ENCODE measurements around the gene TNFRSF14.

The TNFRSF14 gene

GRCh38 chr1:2587860-2588571 is 31.8 kb downstream of the TNFRSF14 start:
- DNase-seq (ENCODE audit: low spot score in 2 of 2) (no peak), ATAC-seq (replicated peaks; ENCODE audit: extremely low read depth, poor library complexity, severe bottlenecking) (no peak)
- Mint-ChIP-seq H3K36me3 (ENCODE audit: insufficient read depth) (peaks cover 10% of the 10 kb centered on the region), H3K4me3 (peak overlapping the region; percentile 77), H3K4me1 (peaks cover 24% of the 10 kb centered on the region), H3K27ac (ENCODE audit: low read depth) (no peak overlapping the region), H3K9me3 (no peaks in the 10 kb centered on the region), H3K27me3 (no peaks in the 10 kb centered on the region)

GRCh38 chr1:2588661-2589430 is 32.7 kb downstream of the TNFRSF14 start:
- peaks cover 10% of the 10 kb centered on the region for H3K36me3 Mint-ChIP-seq (ENCODE audit: insufficient read depth)
- no peaks in the 10 kb centered on the region for H3K27me3 Mint-ChIP-seq
- no peak overlapping the region for H3K27ac Mint-ChIP-seq (ENCODE audit: low read depth)
- DNase-seq (ENCODE audit: low spot score in 2 of 2) (no peak), ATAC-seq (replicated peaks; ENCODE audit: extremely low read depth, poor library complexity, severe bottlenecking) (no peak)
- peaks cover 24% of the 10 kb centered on the region for H3K4me1 Mint-ChIP-seq
- H3K9me3 Mint-ChIP-seq = no peaks in the 10 kb centered on the region
- no peak overlapping the region for H3K4me3 Mint-ChIP-seq

GRCh38 chr1:2589431-2590232 is 33.5 kb downstream of the TNFRSF14 start:
- peaks cover 20% of the 10 kb centered on the region for H3K4me1 Mint-ChIP-seq
- no peak for ATAC-seq (replicated peaks; ENCODE audit: extremely low read depth, poor library complexity, severe bottlenecking)
- no peak for DNase-seq (ENCODE audit: low spot score in 2 of 2)
- no peaks in the 10 kb centered on the region for H3K9me3 Mint-ChIP-seq
- H3K27me3 Mint-ChIP-seq = no peaks in the 10 kb centered on the region
- H3K4me3 Mint-ChIP-seq = no peak overlapping the region
- no peak overlapping the region for H3K27ac Mint-ChIP-seq (ENCODE audit: low read depth)
- H3K36me3 Mint-ChIP-seq (ENCODE audit: insufficient read depth) = peaks cover 10% of the 10 kb centered on the region

- ATAC-seq (replicated peaks; ENCODE audit: extremely low read depth, poor library complexity, severe bottlenecking) (no peak), DNase-seq (ENCODE audit: low spot score in 2 of 2) (no peak)
- Mint-ChIP-seq H3K4me1 (peaks cover 12% of the 10 kb centered on the region), H3K4me3 (no peak overlapping the region), H3K27ac (ENCODE audit: low read depth) (no peak overlapping the region), H3K9me3 (no peaks in the 10 kb centered on the region), H3K36me3 (ENCODE audit: insufficient read depth) (peaks cover 10% of the 10 kb centered on the region), H3K27me3 (no peaks in the 10 kb centered on the region)
These were observed 34.3 kb downstream of the TNFRSF14 start for GRCh38 chr1:2590233-2591141.

- no peak for ATAC-seq (replicated peaks; ENCODE audit: extremely low read depth, poor library complexity, severe bottlenecking)
- DNase-seq (ENCODE audit: low spot score in 2 of 2) = no peak
- Mint-ChIP-seq H3K9me3 (no peaks in the 10 kb centered on the region), H3K27ac (ENCODE audit: low read depth) (no peak overlapping the region), H3K4me3 (no peak overlapping the region), H3K36me3 (ENCODE audit: insufficient read depth) (peaks cover 8% of the 10 kb centered on the region), H3K27me3 (no peaks in the 10 kb centered on the region), H3K4me1 (peaks cover 8% of the 10 kb centered on the region)
These were observed 35.0 kb downstream of the TNFRSF14 start for GRCh38 chr1:2591233-2591580.

GRCh38 chr1:2591581-2592261 is 35.5 kb downstream of the TNFRSF14 start:
- Mint-ChIP-seq H3K36me3 (ENCODE audit: insufficient read depth) (peaks cover 5% of the 10 kb centered on the region), H3K27ac (ENCODE audit: low read depth) (no peak overlapping the region), H3K4me1 (peaks cover 5% of the 10 kb centered on the region), H3K27me3 (no peaks in the 10 kb centered on the region), H3K4me3 (no peak overlapping the region), H3K9me3 (no peaks in the 10 kb centered on the region)
- DNase-seq (ENCODE audit: low spot score in 2 of 2) = no peak
- ATAC-seq (replicated peaks; ENCODE audit: extremely low read depth, poor library complexity, severe bottlenecking) = no peak

GRCh38 chr1:2592672-2593071 is 36.5 kb downstream of the TNFRSF14 start:
- Mint-ChIP-seq H3K27ac (ENCODE audit: low read depth) (no peak overlapping the region), H3K4me1 (no peaks in the 10 kb centered on the region), H3K27me3 (peaks cover 8% of the 10 kb centered on the region), H3K36me3 (ENCODE audit: insufficient read depth) (peaks cover 3% of the 10 kb centered on the region), H3K9me3 (no peaks in the 10 kb centered on the region), H3K4me3 (no peak overlapping the region)
- ATAC-seq (replicated peaks; ENCODE audit: extremely low read depth, poor library complexity, severe bottlenecking) (no peak), DNase-seq (ENCODE audit: low spot score in 2 of 2) (no peak)

GRCh38 chr1:2593251-2593878 is 37.2 kb downstream of the TNFRSF14 start:
- Mint-ChIP-seq H3K27me3 (peaks cover 15% of the 10 kb centered on the region), H3K36me3 (ENCODE audit: insufficient read depth) (peaks cover 4% of the 10 kb centered on the region), H3K9me3 (peaks cover under 1% of the 10 kb centered on the region), H3K4me1 (no peaks in the 10 kb centered on the region), H3K27ac (ENCODE audit: low read depth) (no peak overlapping the region), H3K4me3 (no peak overlapping the region)
- no peak for ATAC-seq (replicated peaks; ENCODE audit: extremely low read depth, poor library complexity, severe bottlenecking)
- DNase-seq (ENCODE audit: low spot score in 2 of 2) = no peak

- Mint-ChIP-seq H3K27ac (ENCODE audit: low read depth) (no peak overlapping the region), H3K4me3 (no peak overlapping the region), H3K36me3 (ENCODE audit: insufficient read depth) (peaks cover 3% of the 10 kb centered on the region), H3K9me3 (peaks cover 5% of the 10 kb centered on the region), H3K4me1 (no peaks in the 10 kb centered on the region), H3K27me3 (peaks cover 21% of the 10 kb centered on the region)
- ATAC-seq (replicated peaks; ENCODE audit: extremely low read depth, poor library complexity, severe bottlenecking) = no peak
- no peak for DNase-seq (ENCODE audit: low spot score in 2 of 2)
These were observed 38.0 kb downstream of the TNFRSF14 start for GRCh38 chr1:2594001-2594640.

- peaks cover 1% of the 10 kb centered on the region for H3K36me3 Mint-ChIP-seq (ENCODE audit: insufficient read depth)
- no peak overlapping the region for H3K27ac Mint-ChIP-seq (ENCODE audit: low read depth)
- DNase-seq (ENCODE audit: low spot score in 2 of 2) (no peak), ATAC-seq (replicated peaks; ENCODE audit: extremely low read depth, poor library complexity, severe bottlenecking) (no peak)
- no peak overlapping the region for H3K4me3 Mint-ChIP-seq
- H3K9me3 Mint-ChIP-seq = peaks cover 5% of the 10 kb centered on the region
- peaks cover 21% of the 10 kb centered on the region for H3K27me3 Mint-ChIP-seq
- no peaks in the 10 kb centered on the region for H3K4me1 Mint-ChIP-seq
These were observed 38.5 kb downstream of the TNFRSF14 start for GRCh38 chr1:2594641-2595131.

GRCh38 chr1:2595261-2595811 is 39.2 kb downstream of the TNFRSF14 start:
- Mint-ChIP-seq H3K27ac (ENCODE audit: low read depth) (no peak overlapping the region), H3K4me1 (no peaks in the 10 kb centered on the region), H3K9me3 (peaks cover 5% of the 10 kb centered on the region), H3K27me3 (peaks cover 21% of the 10 kb centered on the region), H3K4me3 (no peak overlapping the region), H3K36me3 (ENCODE audit: insufficient read depth) (peaks cover 1% of the 10 kb centered on the region)
- DNase-seq (ENCODE audit: low spot score in 2 of 2) (no peak), ATAC-seq (replicated peaks; ENCODE audit: extremely low read depth, poor library complexity, severe bottlenecking) (no peak)

All from central memory CD8-positive, alpha-beta T cell (primary cell).